AG09309 (cell line): ENCODE data around the gene HNF4A.

Experiments
- DNase-seq: peaks from one replicate; pipeline ENCODE4 v3.0.0-alpha.2; 2010; ENCODE audit warnings: low read depth
- H3K4me3 ChIP-seq: 2 replicates; pipeline ENCODE4 v1.5.1; 2011; ENCODE audit warnings: mild to moderate bottlenecking, low read depth, low read length, moderate library complexity; ENCODE audit not compliant: control insufficient read depth
- TF ChIP-seq, protein P1 (sequence below): IDR thresholded peaks from 2 replicates; pipeline ENCODE4 v1.5.1; 2011; ENCODE audit warnings: mild to moderate bottlenecking, low read depth, low read length, inconsistent platforms; ENCODE audit not compliant: insufficient read depth, control insufficient read depth; ENCODE audit errors: missing control alignments

The HNF4A gene

GRCh38 chr20:44411757-44412401, 56.4 kb downstream of the HNF4A start:
- TF ChIP-seq, protein P1, sequence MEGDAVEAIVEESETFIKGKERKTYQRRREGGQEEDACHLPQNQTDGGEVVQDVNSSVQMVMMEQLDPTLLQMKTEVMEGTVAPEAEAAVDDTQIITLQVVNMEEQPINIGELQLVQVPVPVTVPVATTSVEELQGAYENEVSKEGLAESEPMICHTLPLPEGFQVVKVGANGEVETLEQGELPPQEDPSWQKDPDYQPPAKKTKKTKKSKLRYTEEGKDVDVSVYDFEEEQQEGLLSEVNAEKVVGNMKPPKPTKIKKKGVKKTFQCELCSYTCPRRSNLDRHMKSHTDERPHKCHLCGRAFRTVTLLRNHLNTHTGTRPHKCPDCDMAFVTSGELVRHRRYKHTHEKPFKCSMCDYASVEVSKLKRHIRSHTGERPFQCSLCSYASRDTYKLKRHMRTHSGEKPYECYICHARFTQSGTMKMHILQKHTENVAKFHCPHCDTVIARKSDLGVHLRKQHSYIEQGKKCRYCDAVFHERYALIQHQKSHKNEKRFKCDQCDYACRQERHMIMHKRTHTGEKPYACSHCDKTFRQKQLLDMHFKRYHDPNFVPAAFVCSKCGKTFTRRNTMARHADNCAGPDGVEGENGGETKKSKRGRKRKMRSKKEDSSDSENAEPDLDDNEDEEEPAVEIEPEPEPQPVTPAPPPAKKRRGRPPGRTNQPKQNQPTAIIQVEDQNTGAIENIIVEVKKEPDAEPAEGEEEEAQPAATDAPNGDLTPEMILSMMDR, result no peak
- no peak for DNase-seq
- no peak overlapping the region for H3K4me3 ChIP-seq

DNA sequence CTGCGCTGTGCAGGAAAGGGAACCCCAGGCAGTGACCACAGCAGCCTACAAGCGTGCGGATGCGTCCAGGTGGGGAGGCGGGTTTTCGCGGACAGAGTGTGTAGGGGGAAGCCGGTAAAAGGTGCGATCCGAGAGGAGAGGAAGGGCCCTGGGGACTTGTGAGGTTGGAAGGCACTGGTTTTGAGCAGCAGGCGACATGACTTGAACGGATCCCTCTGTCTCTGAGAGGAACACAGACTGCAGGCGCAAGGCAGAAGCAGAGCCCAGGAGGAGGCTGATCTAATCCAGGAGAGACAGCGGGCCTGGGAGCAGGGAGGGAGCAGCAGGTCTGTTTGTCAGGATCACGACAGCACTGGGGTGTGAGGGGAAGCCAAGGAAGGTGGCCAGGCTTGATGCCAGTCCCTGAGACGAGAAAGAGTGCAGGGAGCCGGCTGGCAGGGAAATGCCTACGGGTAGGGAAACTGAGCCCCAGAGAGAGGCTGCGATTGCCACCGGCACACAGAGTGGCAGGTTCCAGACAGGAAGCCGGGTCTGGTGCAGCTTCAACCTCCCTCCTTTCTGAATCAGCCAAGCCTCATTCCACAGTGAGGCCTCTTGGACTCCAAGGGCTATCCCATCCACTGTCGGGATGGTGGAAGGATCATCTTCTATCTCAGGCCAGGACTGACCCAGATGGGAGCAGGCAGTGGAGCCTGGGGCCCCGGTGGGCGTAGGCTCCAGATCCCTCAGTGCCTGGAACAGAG, 57.1 kb downstream of the HNF4A start:
- DNase-seq, result no peak
- TF ChIP-seq, protein P1, result no peak
- H3K4me3 ChIP-seq, result no peak overlapping the region

GRCh38 chr20:44413575-44414345, 58.3 kb downstream of the HNF4A start:
- TF ChIP-seq, protein P1, result no peak
- no peak for DNase-seq
- H3K4me3 ChIP-seq, result no peak overlapping the region

- TF ChIP-seq, protein P1, result no peak
- H3K4me3 ChIP-seq, result no peak overlapping the region
- DNase-seq, result no peak
Measured at GRCh38 chr20:44414346-44414714, 58.8 kb downstream of the HNF4A start.

- H3K4me3 ChIP-seq, result no peak overlapping the region
- no peak for DNase-seq
- TF ChIP-seq, protein P1, result no peak
Measured at GRCh38 chr20:44414808-44415207, 59.3 kb downstream of the HNF4A start.

GRCh38 chr20:44415833-44416715, 60.6 kb downstream of the HNF4A start:
- TF ChIP-seq, protein P1, result no peak
- no peak overlapping the region for H3K4me3 ChIP-seq
- no peak for DNase-seq
